ENCODE measurements around the gene IZUMO4.
"Not testable (repeated sequence)": the region's sequence is repeated elsewhere in the genome, so short reads cannot be mapped to it uniquely, and the experiment has no call there.

Gene IZUMO4

DNA sequence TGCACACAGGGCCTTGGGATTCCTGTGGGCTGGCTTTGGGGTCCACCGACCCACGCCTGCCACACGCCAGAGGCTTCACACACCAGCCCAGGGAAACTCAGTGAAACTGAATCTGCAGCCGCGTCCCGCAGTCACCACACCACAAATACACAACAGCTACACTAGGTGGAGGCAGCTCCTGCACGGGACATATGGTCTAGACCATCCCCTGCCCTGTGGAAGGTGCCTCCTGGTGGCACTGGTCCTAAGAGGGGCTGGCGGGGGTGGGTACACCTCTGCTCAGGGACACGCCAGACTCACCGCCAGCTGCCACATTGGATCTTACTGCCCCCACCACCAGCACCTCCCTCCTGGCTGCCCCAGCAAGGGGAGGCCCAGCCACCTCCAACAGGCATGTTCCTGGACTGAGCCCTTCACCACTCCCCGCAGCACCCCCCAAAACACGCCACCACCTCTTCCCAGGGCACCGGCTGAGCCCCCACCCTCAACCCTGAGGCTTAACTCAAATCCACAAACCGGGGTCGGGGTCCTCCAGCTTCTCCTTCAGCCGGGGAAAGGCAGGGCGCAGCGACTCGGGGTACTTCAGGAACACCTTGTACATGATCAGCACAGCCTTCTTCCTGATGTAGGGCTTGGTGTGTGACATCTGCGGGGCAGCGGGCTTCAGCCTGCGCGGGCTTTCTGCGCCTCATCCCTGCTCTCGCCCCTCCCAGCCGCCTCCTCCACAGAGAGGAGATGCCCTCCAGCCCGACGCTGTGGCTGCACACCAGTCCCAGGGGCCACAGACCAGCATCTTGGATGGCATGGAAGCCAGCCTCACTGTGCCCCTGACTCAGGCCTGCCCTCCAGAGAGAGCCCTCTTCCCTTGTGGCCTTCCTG, 33.4 kb downstream of the IZUMO4 start:
- no peaks in the 10 kb centered on the region for H3K9me3 ChIP-seq (ENCODE audit: control insufficient read depth, insufficient read depth, low read depth, low read length)
- H3K9ac ChIP-seq (ENCODE audit: low read length) = no peak overlapping the region
- H3K4me1 ChIP-seq (ENCODE audit: control insufficient read depth, insufficient read depth, low read length) = no peaks in the 10 kb centered on the region
- no peak overlapping the region for H3K4me3 ChIP-seq (ENCODE audit: low read depth, low read length)
- H3K27ac ChIP-seq (ENCODE audit: low read depth, low read length) = no peak overlapping the region
- H3K36me3 ChIP-seq (ENCODE audit: control insufficient read depth, insufficient read depth, low read length) = peaks cover 79% of the 10 kb centered on the region
- no peaks in the 10 kb centered on the region for H3K27me3 ChIP-seq (ENCODE audit: control insufficient read depth, insufficient read depth, low read length)

GRCh38 chr19:2131012-2131975, 34.6 kb downstream of the IZUMO4 start:
- H3K27me3 ChIP-seq (ENCODE audit: control insufficient read depth, insufficient read depth, low read length); H3K9me3 ChIP-seq (ENCODE audit: control insufficient read depth, insufficient read depth, low read depth, low read length); H3K9ac ChIP-seq (ENCODE audit: low read length); H3K4me3 ChIP-seq (ENCODE audit: low read depth, low read length); H3K4me1 ChIP-seq (ENCODE audit: control insufficient read depth, insufficient read depth, low read length); H3K27ac ChIP-seq (ENCODE audit: low read depth, low read length): not testable (repeated sequence)
- H3K36me3 ChIP-seq (ENCODE audit: control insufficient read depth, insufficient read depth, low read length) = peaks cover 78% of the 10 kb centered on the region

DNA sequence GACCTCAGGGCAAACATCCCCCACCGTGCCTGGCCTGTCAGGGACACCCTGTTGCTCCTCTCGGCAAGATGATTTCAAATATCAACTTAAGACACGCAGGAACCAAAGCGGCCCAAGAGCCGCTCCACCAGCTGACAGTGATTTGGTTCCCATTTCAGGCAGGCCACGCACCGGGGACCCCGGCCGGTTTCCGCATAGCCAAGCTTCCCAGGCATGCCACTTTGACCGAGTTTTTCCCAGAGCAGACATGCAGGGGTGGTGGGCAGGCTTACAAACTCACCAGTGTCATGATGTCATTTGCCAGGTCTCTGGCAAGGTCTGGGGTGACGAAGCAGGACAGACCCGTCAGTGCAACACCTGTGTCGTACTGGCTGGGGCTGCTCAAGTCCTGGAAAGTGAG, 35.5 kb downstream of the IZUMO4 start:
- Histone ChIP-seq H3K27ac (ENCODE audit: low read depth, low read length) (no peak overlapping the region), H3K27me3 (ENCODE audit: control insufficient read depth, insufficient read depth, low read length) (no peaks in the 10 kb centered on the region), H3K4me3 (ENCODE audit: low read depth, low read length) (no peak overlapping the region), H3K9ac (ENCODE audit: low read length) (no peak overlapping the region), H3K36me3 (ENCODE audit: control insufficient read depth, insufficient read depth, low read length) (peaks cover 78% of the 10 kb centered on the region), H3K9me3 (ENCODE audit: control insufficient read depth, insufficient read depth, low read depth, low read length) (no peaks in the 10 kb centered on the region), H3K4me1 (ENCODE audit: control insufficient read depth, insufficient read depth, low read length) (no peaks in the 10 kb centered on the region)

- Histone ChIP-seq H3K27me3 (ENCODE audit: control insufficient read depth, insufficient read depth, low read length) (no peaks in the 10 kb centered on the region), H3K4me3 (ENCODE audit: low read depth, low read length) (no peak overlapping the region), H3K9me3 (ENCODE audit: control insufficient read depth, insufficient read depth, low read depth, low read length) (no peaks in the 10 kb centered on the region), H3K27ac (ENCODE audit: low read depth, low read length) (no peak overlapping the region), H3K9ac (ENCODE audit: low read length) (no peak overlapping the region), H3K36me3 (ENCODE audit: control insufficient read depth, insufficient read depth, low read length) (peaks cover 77% of the 10 kb centered on the region), H3K4me1 (ENCODE audit: control insufficient read depth, insufficient read depth, low read length) (no peaks in the 10 kb centered on the region)
These were observed 36.2 kb downstream of the IZUMO4 start for GRCh38 chr19:2132731-2133490.

- peaks cover 79% of the 10 kb centered on the region for H3K36me3 ChIP-seq (ENCODE audit: control insufficient read depth, insufficient read depth, low read length)
- no peak overlapping the region for H3K9ac ChIP-seq (ENCODE audit: low read length)
- H3K27me3 ChIP-seq (ENCODE audit: control insufficient read depth, insufficient read depth, low read length) = no peaks in the 10 kb centered on the region
- H3K9me3 ChIP-seq (ENCODE audit: control insufficient read depth, insufficient read depth, low read depth, low read length) = no peaks in the 10 kb centered on the region
- no peak overlapping the region for H3K4me3 ChIP-seq (ENCODE audit: low read depth, low read length)
- H3K4me1 ChIP-seq (ENCODE audit: control insufficient read depth, insufficient read depth, low read length) = no peaks in the 10 kb centered on the region
- H3K27ac ChIP-seq (ENCODE audit: low read depth, low read length) = no peak overlapping the region
These were observed 39.0 kb downstream of the IZUMO4 start for GRCh38 chr19:2135474-2136402.

DNA sequence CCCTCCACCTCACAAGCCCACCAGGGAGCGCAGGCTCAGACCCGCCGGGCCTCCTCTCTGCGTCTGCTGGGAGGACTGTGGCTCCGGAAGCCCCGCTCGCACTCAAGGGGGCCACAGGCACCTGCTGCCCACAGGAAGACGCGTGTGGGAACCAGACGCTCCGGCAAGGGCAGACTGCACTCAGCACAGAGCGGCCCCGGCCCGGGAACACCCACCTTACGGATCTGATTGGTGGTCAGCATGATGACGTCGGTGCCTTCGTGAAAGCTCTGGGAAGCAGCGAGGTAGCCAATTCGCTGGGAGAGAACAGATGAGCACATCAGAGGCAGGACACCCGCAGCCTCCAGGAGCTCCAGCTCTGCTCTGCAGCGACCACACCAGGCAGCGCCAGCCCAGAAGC, 40.1 kb downstream of the IZUMO4 start:
- Histone ChIP-seq H3K4me1 (ENCODE audit: control insufficient read depth, insufficient read depth, low read length) (no peaks in the 10 kb centered on the region), H3K36me3 (ENCODE audit: control insufficient read depth, insufficient read depth, low read length) (peaks cover 75% of the 10 kb centered on the region), H3K9ac (ENCODE audit: low read length) (no peak overlapping the region), H3K9me3 (ENCODE audit: control insufficient read depth, insufficient read depth, low read depth, low read length) (no peaks in the 10 kb centered on the region), H3K27me3 (ENCODE audit: control insufficient read depth, insufficient read depth, low read length) (no peaks in the 10 kb centered on the region), H3K4me3 (ENCODE audit: low read depth, low read length) (no peak overlapping the region), H3K27ac (ENCODE audit: low read depth, low read length) (no peak overlapping the region)

DNA sequence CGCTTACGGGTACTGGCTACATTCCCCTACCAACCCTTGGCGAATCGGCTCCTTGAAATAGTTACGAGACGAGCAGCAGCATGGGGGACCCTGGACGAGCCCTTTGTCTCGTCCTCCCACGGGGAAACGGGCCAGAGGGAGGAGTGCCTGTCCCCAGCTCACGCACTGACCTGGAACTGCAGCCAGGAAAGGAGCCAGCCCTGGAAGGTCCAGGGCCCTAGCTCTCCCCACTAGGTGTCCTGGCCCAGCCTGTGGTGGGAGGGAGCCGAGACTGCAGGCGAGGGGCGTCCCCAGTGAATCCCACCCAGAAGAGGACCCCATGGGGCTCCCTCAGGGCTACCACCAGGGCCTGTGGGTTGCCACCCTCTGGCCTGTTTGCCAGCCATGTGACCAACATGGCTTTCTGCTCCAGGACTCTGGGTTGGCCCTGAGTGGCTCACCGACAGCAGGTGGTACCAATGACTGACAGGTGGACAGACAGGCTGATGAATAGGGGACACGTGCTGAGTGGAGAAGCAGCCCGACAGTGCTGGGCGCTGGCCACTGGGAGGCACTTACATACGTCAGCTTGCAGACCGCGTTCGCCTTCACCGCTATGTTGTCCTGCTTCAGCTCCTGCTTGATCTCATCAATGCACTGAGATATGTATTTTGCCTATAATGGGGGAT, 41.5 kb downstream of the IZUMO4 start:
- Histone ChIP-seq H3K36me3 (ENCODE audit: control insufficient read depth, insufficient read depth, low read length) (peaks cover 61% of the 10 kb centered on the region), H3K4me3 (ENCODE audit: low read depth, low read length) (no peak overlapping the region), H3K9me3 (ENCODE audit: control insufficient read depth, insufficient read depth, low read depth, low read length) (no peaks in the 10 kb centered on the region), H3K27ac (ENCODE audit: low read depth, low read length) (no peak overlapping the region), H3K4me1 (ENCODE audit: control insufficient read depth, insufficient read depth, low read length) (no peaks in the 10 kb centered on the region), H3K27me3 (ENCODE audit: control insufficient read depth, insufficient read depth, low read length) (no peaks in the 10 kb centered on the region), H3K9ac (ENCODE audit: low read length) (no peak overlapping the region)

- no peaks in the 10 kb centered on the region for H3K9me3 ChIP-seq (ENCODE audit: control insufficient read depth, insufficient read depth, low read depth, low read length)
- no peaks in the 10 kb centered on the region for H3K4me1 ChIP-seq (ENCODE audit: control insufficient read depth, insufficient read depth, low read length)
- peaks cover 58% of the 10 kb centered on the region for H3K36me3 ChIP-seq (ENCODE audit: control insufficient read depth, insufficient read depth, low read length)
- H3K4me3 ChIP-seq (ENCODE audit: low read depth, low read length) = no peak overlapping the region
- H3K27ac ChIP-seq (ENCODE audit: low read depth, low read length) = no peak overlapping the region; the same call in 1 of the 2 replicates
- no peak overlapping the region for H3K9ac ChIP-seq (ENCODE audit: low read length)
- H3K27me3 ChIP-seq (ENCODE audit: control insufficient read depth, insufficient read depth, low read length) = no peaks in the 10 kb centered on the region
These were observed 42.8 kb downstream of the IZUMO4 start for GRCh38 chr19:2139385-2140137.

DNA sequence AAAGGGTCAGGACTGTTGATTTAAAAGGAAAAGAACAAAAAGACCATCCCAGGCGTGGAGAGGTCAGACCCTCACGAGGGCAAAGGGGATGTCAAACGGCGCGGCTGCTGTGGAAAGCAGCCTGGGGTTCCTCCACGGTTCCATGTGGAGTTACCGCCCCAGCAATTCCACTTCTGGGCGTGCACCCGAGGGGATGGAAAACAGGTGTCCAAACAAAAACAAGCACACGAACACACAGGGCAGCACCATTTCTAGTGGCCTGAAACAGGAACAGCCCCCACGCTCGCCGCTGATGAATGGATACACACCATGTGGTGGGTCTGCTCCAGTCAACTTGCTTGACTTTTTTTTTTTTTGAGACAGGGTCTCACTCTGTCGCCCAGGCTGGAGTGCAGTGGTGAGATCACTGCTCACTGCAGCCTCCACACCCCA, 43.4 kb downstream of the IZUMO4 start:
- H3K27ac ChIP-seq (ENCODE audit: low read depth, low read length) = no peak overlapping the region
- no peak overlapping the region for H3K4me3 ChIP-seq (ENCODE audit: low read depth, low read length)
- no peak overlapping the region for H3K9ac ChIP-seq (ENCODE audit: low read length)
- 0 out of 2 replicates have a peak, but pooled peaks cover 2% of the 10 kb centered on the region for H3K4me1 ChIP-seq (ENCODE audit: control insufficient read depth, insufficient read depth, low read length)
- H3K27me3 ChIP-seq (ENCODE audit: control insufficient read depth, insufficient read depth, low read length) = no peaks in the 10 kb centered on the region
- no peaks in the 10 kb centered on the region for H3K9me3 ChIP-seq (ENCODE audit: control insufficient read depth, insufficient read depth, low read depth, low read length)
- peaks cover 63% of the 10 kb centered on the region for H3K36me3 ChIP-seq (ENCODE audit: control insufficient read depth, insufficient read depth, low read length)
